H1 (cell line): ENCODE measurements around the gene GCK. TPM values are rescaled to one million over a fixed set of nuclear protein-coding genes. Genes with fewer than 3 reads are reported as not detected.

Experiments used
- BCL11A ChIP-seq, 2 experiments: IDR thresholded peaks; one replicate each; pipeline ENCODE4 v1.6.1; 2011; ENCODE audit warnings: low read depth in 2 of 2, low read length in 2 of 2, mild to moderate bottlenecking in 2 of 2
- EGR1 ChIP-seq: IDR thresholded peaks from 2 replicates; pipeline ENCODE4 v1.6.1; 2011; ENCODE audit warnings: low read depth, low read length, borderline replicate concordance
- EZH2 ChIP-seq: fragments of 200-600 bp; sonication (generic); IDR thresholded peaks from 2 replicates; pipeline ENCODE4 v1.7.1; 2012; ENCODE audit warnings: low read depth, mild to moderate bottlenecking, moderate library complexity, low read length, inconsistent platforms; ENCODE audit not compliant: severe bottlenecking
- GABPA ChIP-seq: IDR thresholded peaks from 2 replicates; pipeline ENCODE4 v1.6.1; 2011; ENCODE audit warnings: mild to moderate bottlenecking, low read length, moderate library complexity, borderline replicate concordance; ENCODE audit not compliant: insufficient read depth
- KDM1A ChIP-seq: fragments of 200-600, 300-600 bp; sonication (generic); IDR thresholded peaks from 2 replicates; pipeline ENCODE4 v1.7.1; 2016; ENCODE audit warnings: mild to moderate bottlenecking, low read length, borderline replicate concordance
- POLR2AphosphoS5 ChIP-seq: IDR thresholded peaks from 2 replicates; pipeline ENCODE4 v1.6.1; 2011; ENCODE audit warnings: low read depth, low read length
- POU5F1 ChIP-seq: IDR thresholded peaks from 2 replicates; pipeline ENCODE4 v1.6.1; 2011; ENCODE audit warnings: low read depth, mild to moderate bottlenecking, low read length, moderate library complexity
- RXRA ChIP-seq: IDR thresholded peaks from 2 replicates; pipeline ENCODE4 v1.6.1; 2011; ENCODE audit warnings: low read depth, mild to moderate bottlenecking, low read length, moderate library complexity; ENCODE audit not compliant: insufficient read depth
- SP2 ChIP-seq: IDR thresholded peaks from 2 replicates; pipeline ENCODE4 v1.6.1; 2012; ENCODE audit warnings: mild to moderate bottlenecking, low read length, inconsistent platforms
- polyA plus RNA-seq, 7 experiments: library from polyadenylated mRNA; depleted of rRNA in 3 of 7; stranded (reverse) in 5 of 7; unstranded in 2 of 7; fragments of >200 nt in 5 of 7; fragments of 200-250 nt in 2 of 7; gene quantifications; 1 replicate in 5 of 7; 2 replicates in 1 of 7; 4 replicates in 1 of 7; pipeline versions ENCODE4 v1.2.1 to v1.2.3, GENCODE V29; 2011 to 2013; ENCODE audit warnings: missing spikeins in 2 of 7, mixed read lengths in 2 of 7
- total RNA-seq: library from RNA; stranded (reverse); fragmentation: NEBNext Ultra II Directional; extraction: Animal tissue kit (Norgen Biotek cat#: 25700); gene quantifications from 2 replicates; pipeline ENCODE4 v1.2.1, GENCODE V29; 2021

GCK gene
- total and polyA plus RNA-seq, 2 of the 8 experiments (the other 6 are each of a cell fraction or from before 2014, with no cell fraction given): 2.4 to 4.9 TPM

- TF ChIP-seq RXRA (no peak), POU5F1 (no peak), EGR1 (no peak), GABPA (no peak), SP2 (no peak), KDM1A (no peak), BCL11A (IDR thresholded peaks at IDR 0.05; ENCODE audit: low read depth in 2 of 2, low read length in 2 of 2) (no peak), POLR2AphosphoS5 (no peak), EZH2 (no peak)
Measured at GRCh38 chr7:44195889-44196288, 6.7 kb upstream of the GCK start (continued).
